AG08395 (cell line): Measurements from ENCODE around the gene TRIM74.
A peak's percentile ranks its signal among the peaks of the same experiment; 100 is the strongest.
"Not testable (repeated sequence)": the region's sequence is repeated elsewhere in the genome, so short reads cannot be mapped to it uniquely, and the experiment has no call there.

Source experiments
- DNase-seq: peaks from one replicate; pipeline ENCODE4 v3.0.0; 2012; ENCODE audit warnings: mixed read lengths, low spot score

The TRIM74 gene

DNA sequence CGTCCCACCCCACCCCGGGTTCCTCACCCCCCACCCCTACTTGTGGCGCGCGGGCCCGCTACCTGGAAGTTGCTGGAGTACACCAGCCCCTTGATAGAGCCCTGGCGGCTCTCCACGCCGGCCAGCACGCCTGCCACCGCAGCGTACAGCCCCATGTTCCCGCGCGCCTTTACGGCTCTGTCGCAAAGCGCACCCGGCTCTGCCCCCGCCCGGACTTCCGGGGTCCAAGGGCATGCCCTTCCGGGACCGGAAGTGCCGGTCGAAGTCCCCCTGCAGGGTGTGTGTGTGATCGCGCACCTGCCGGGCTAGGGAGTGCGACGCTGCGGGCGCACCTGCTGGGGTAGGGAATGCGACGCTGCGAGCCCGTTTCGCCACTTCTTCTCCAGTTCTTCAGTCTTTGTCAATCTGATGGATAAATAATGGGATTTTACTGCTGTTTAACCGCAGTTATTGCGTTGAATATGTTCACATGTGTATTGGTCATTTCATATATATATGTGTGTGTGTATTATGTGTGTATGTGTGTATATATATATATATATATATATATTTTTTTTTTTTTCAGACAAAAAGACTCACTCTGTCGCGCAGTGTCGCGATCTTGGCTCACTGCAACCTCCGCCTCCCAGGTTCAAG is 14.6 kb downstream of the TRIM74 start:
- DNase-seq, result not testable (repeated sequence)

DNA sequence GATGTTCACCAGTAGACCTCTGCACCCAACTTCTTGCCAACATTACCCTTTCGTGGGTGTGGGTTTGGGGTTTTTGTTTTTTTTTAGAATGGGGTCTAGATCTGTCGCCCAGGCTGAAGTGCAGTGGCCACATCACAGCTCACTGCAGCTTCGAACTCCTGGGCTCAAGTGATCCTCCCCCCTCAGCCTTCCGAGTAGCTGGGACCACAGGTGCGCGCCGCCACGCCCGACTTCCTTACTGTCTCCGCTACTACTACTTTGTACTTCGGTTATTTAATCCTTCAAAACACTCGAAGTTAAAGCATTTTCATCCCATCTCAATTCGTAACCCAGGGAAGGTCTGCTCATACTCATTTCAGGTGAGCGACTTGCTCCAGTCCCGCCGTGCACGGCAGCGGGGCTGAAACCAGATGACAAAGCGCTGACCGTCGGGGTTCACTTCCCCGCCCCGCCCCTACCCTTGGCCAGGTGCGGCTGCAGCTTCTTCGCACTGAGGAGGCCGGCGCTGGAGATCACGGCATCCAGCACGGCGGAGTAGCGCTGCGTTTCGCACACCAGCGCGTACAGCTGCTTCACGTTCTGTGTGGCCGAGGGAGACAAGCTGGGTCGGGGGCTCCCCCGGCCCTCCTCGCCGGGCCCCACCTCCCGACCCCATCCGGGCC is 15.2 kb downstream of the TRIM74 start:
- DNase-seq, result not testable (repeated sequence)

DNA sequence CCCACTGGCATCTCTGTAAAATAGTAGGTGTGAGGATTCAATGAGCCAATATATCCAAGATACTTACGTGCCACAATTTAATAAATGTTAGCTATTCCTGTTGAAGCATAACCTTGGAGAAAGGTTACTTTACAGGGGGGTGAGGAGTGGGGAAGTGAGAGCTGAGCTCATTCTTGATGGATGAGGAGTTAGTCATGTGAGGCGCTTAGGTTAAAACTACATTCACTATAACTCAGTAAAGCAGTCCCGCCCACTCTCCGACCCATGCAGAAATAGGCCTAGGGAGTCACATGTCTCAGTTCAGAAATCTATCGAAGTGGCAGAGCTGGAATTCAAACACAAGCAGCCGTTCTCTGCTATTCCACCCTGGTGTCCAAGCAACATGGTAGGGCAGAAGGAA is 18.8 kb downstream of the TRIM74 start:
- not testable (repeated sequence) for DNase-seq

GRCh38 chr7:72949686-72950085 is 19.6 kb downstream of the TRIM74 start:
- DNase-seq, result not testable (repeated sequence)

- not testable (repeated sequence) for DNase-seq
These were observed 20.0 kb downstream of the TRIM74 start for GRCh38 chr7:72949276-72949675.

DNA sequence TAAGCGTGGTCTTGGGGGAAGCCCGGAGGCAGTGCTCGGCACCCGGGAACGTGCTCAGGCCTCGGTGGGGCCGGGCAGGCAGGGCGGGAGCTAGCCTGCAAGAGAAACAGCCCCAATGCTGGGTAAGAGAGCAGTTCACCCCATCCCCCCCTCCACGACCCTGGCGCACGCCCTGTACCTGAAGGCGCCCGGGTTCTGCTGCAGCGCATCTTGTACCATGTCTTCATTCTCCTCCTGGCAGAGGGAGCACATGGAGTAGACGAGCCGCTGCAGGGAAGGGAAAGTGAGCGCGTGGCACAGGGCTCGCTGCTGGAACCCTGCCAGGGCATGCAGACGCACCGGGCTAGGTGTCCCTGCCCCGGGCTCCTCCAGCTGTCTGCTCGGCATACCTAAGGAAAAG is 20.6 kb downstream of the TRIM74 start:
- DNase-seq, result not testable (repeated sequence)

- not testable (repeated sequence) for DNase-seq
These were observed 23.0 kb downstream of the TRIM74 start for GRCh38 chr7:72946130-72946745.

DNA sequence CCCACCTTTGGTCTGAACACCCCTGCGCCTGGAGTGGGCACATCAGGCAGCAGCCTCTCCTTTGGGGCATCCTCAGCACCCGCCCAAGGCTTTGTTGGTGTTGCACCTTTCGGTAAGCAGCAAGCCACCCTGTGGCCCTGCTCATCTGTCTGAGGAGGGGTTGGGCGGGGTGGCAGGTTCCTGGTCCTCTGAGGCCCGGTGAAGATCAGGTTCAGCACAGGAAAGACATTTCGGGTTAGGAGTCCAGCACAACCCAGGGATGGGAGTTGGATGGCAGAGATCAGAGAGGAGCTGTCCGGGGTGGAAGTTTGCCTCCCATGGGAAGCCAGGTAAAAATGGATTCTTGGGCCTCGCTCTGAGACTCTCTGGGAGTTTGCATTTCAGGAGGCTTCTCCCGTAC is 23.7 kb downstream of the TRIM74 start:
- DNase-seq, result not testable (repeated sequence)

DNA sequence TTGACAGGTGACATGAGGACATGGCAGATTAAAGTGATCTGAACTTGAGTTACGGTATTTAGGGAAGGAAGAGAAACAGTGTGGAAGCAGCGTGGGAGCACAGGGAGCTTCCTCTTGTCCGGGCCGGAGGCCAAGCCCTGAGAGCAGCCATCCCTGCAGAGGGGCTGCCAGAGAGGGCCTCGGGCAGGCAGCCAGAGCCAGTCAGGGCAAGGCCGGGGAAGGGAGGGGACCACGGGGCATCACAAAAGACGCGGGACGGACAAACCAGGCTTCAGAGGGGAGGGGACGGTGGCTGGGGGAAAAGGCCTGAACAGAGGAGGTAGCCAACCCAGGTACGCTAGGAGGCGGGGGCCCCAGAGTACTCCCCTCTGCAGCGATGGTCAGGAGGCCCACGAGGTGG is 24.3 kb downstream of the TRIM74 start:
- DNase-seq, result not testable (repeated sequence)

- not testable (repeated sequence) for DNase-seq
These were observed 26.3 kb downstream of the TRIM74 start for GRCh38 chr7:72942956-72943355.

- not testable (repeated sequence) for DNase-seq
These were observed 27.1 kb downstream of the TRIM74 start for GRCh38 chr7:72942022-72942705.

- not testable (repeated sequence) for DNase-seq
These were observed 41.0 kb downstream of the TRIM74 start for GRCh38 chr7:72928216-72928615.

DNA sequence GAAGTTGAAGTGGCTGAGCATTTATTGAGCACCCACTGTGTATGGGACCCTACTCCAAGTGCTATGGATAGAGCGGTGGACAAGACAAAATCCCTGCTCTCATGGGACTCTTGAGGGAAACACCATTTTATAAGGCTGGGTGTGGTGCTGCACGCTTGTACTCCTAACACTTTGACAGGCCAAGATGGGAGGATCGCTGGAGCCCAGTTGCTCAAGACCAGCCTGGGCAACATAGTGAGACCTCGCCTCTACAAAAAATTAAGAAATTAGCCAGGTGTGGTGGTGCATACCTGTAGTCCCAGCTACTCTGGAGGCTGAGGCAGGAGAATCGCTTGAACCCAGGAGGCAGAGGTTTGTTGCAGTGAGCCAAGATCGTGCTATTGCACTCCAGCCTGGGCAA is 41.5 kb downstream of the TRIM74 start:
- DNase-seq, result not testable (repeated sequence)

GRCh38 chr7:72925546-72926120 is 43.6 kb downstream of the TRIM74 start:
- peak; percentile 5 for DNase-seq

DNA sequence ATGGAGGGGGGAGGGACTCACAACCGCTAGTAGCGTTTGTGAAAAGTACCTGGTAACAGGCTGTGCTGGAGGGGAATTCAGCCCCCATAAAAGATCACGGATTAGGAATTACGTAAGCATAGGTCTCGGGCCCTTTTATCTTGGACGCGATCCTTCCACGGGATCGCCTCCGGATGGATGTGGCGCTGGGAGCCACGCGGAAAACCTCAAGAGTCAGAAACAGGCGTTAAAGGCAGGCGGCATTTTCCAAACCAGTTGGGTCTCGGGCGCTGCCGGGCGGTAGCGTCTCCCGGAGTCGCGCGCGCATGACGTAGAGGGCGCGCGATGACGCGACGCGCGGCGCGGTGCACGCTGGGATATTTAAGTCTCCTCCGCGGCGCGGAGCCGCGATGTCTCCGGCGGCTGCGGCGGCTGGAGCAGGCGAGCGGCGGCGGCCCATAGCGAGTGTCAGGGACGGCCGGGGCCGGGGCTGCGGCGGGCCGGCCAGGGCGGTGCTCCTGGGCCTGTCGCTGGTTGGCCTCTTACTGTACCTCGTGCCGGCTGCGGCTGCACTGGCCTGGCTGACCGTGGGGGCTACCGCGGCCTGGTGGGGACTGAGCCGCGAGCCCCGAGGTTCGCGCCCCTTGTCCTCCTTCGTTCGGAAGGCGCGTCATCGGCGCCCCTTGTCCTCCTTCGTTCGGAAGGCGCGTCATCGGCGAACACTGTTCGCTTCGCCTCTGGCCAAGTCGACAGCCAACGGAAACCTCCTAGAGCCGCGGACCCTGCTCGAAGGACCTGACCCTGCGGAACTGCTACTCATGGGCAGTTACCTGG is 44.3 kb downstream of the TRIM74 start, which contains the start of gene POM121:
Gene POM121, plus strand, starts transcription at position 363 of the 813 bp plus-strand sequence. Its CDS starts 27 bp downstream, at position 390.
- peak; percentile 95 for DNase-seq

DNA sequence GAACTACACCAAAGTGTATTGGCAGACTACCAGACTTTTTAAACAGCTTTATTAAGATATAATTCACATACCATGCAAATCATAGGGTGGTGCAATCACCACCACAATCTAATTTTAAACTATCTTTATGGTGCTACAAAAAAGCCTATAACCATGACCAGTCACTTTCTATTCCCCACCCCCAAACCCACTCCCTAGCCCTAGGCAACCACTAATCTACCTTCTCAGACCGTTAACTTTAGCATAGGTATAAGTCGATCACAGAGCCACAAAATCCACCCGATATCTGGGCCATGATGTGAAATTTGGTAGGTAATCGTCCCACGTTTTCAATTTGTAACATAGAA is 44.9 kb downstream of the TRIM74 start:
- no peak for DNase-seq

DNA sequence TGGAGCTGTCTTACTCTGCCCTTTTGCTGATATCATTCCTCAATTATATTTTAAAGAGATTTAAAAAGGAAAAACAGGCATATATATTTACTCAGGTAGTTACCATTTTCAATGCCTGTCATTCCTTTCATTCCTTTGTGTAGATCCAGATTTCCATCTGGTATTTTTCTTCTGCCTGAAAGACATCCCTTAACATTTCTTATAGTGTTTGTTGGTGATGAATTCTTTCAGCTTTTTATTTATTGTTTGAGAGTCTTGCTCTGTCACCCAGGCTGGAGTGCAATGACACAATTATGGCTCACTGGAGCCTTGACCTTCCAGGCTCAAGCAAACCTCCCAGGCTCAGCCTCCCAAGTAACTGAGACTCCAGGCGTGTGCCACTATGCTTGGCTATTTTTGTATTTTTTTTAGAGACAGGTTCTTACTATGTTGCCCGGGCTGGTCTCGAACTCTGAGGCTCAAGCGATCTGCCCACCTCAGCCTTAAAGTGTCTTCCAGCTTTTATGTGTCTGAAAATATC is 50.0 kb downstream of the TRIM74 start:
- no peak for DNase-seq

- DNase-seq, result peak; percentile 68
These were observed 54.3 kb downstream of the TRIM74 start for GRCh38 chr7:72914756-72915525.

DNA sequence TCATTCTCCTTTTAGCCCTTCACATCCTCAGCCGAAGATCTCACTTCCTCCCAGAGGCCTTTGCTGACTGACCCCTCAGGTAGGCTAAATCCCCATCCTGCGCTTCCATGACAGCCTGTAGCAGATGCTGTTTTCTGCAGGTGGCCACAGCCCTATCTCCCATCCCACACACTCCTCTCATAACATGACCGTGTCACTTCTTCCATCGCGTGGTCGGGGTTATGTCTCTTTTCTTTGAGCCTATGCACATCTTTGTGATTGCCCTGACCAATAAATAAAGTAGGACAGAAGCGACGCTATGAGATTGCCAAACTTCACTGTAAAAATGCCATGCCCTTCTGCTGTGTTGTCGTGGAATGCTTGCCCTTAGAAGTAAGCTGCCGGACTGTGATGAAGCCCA is 55.5 kb downstream of the TRIM74 start:
- DNase-seq, result not testable (repeated sequence)

DNA sequence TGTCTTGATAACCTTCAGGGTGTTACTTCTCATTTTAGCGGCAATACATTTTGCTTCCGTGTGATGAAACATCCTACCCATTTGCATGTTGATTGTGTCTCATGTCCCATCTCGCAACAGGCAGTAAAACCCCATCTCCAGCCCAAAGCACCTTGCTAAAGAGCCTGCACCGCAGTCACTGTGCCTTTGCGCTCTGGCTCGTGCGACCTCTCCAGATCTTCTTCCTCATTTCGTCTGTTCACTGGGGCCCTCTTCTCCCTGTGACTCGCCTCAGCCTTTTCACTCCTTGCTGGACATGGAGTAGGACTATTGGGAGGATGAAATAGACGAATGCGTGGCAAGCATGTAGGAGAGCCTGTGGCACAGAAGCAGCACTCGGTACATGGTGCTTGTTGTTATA is 57.9 kb downstream of the TRIM74 start:
- DNase-seq, result not testable (repeated sequence)
